Endothelial cell of umbilical vein (primary cell): ENCODE results near the gene INTS11. TPM values are rescaled to one million over a fixed set of nuclear protein-coding genes. Genes with fewer than 3 reads are reported as not detected.

Experiments
- BruUV-seq: library from RNA; stranded (reverse); fragments of 400-500 nt; replicated peaks from 2 replicates; lab custom pipeline; 2021; lab: Mats Ljungman, UMichigan
- CTCF ChIA-PET: fragments of 300-600, 350-600 bp; sonication (Branson Sonifier 250); formaldehyde crosslinking; loops from one replicate; lab custom pipeline; 2021; ENCODE audit warnings: antibody characterized with exemption, inconsistent platforms; lab: Charles Lee
- POLR2A ChIA-PET: fragments of 300-600, 350-600 bp; sonication (Branson Sonifier 250); formaldehyde crosslinking; loops from one replicate; lab custom pipeline; 2021; ENCODE audit warnings: antibody characterized with exemption, inconsistent platforms; lab: Charles Lee
- DNase-seq: peaks from one replicate; pipeline ENCODE4 v3.0.0-alpha.2; 2011; ENCODE audit warnings: low read depth, low spot score
- FAIRE-seq: peaks from 2 replicates; lab custom pipeline; 2011; peaks lifted over from hg19 to GRCh38; lab: Jason Lieb, UNC
- H2AFZ ChIP-seq: 2 replicates; pipeline ENCODE4 v1.6.0; 2012; ENCODE audit warnings: low read depth, low read length, control low read depth, inconsistent platforms
- H3K27ac ChIP-seq: 2 replicates; pipeline ENCODE4 v1.5.1; 2011; ENCODE audit warnings: low read depth, mild to moderate bottlenecking, control low read depth, low read length, moderate library complexity; ENCODE audit not compliant: insufficient read depth
- H3K27me3 ChIP-seq, 2 experiments: 2 replicates each; pipeline versions ENCODE4 v1.6.0 to v1.6.1; 2011; ENCODE audit warnings: low read length in 2 of 2, mixed read lengths in 1 of 2; ENCODE audit not compliant: control insufficient read depth in 2 of 2, insufficient read depth in 2 of 2
- H3K36me3 ChIP-seq, 2 experiments: 2 replicates in 1 of 2; 3 replicates in 1 of 2; pipeline ENCODE4 v1.5.1; 2011; ENCODE audit warnings: low read length in 2 of 2, mild to moderate bottlenecking in 1 of 2, moderate library complexity in 1 of 2; ENCODE audit not compliant: control insufficient read depth in 2 of 2, insufficient read depth in 2 of 2; ENCODE audit errors: extremely low read depth in 1 of 2
- H3K4me1 ChIP-seq: 3 replicates; pipeline ENCODE4 v1.5.1; 2011; ENCODE audit warnings: mild to moderate bottlenecking, low read length; ENCODE audit not compliant: control insufficient read depth, insufficient read depth; ENCODE audit errors: extremely low read depth
- H3K4me2 ChIP-seq: 2 replicates; pipeline ENCODE4 v1.6.1; 2011; ENCODE audit warnings: low read length, control low read depth, mixed read lengths; ENCODE audit not compliant: insufficient read depth
- H3K4me3 ChIP-seq, 3 experiments: fragments of 200-600 bp in 1 of 3; sonication (generic), shearing (Covaris generic) in 1 of 3; replicated peaks in 1 of 3; 2 replicates each; pipeline ENCODE4 v1.5.1; 2011 to 2016; ENCODE audit warnings: control low read depth in 3 of 3, low read length in 3 of 3, mild to moderate bottlenecking in 2 of 3, inconsistent platforms in 1 of 3, low read depth in 1 of 3, moderate library complexity in 1 of 3; ENCODE audit not compliant: insufficient read depth in 1 of 3
- H3K79me2 ChIP-seq: 2 replicates; pipeline ENCODE4 v1.6.0; 2012; ENCODE audit warnings: low read length, inconsistent platforms; ENCODE audit not compliant: control insufficient read depth, insufficient read depth
- H3K9ac ChIP-seq: replicated peaks from 2 replicates; pipeline ENCODE3; 2011; ENCODE audit warnings: low read length, control low read depth; ENCODE audit not compliant: insufficient read depth; ENCODE audit errors: extremely low read depth
- H3K9me1 ChIP-seq: replicated peaks from 3 replicates; pipeline ENCODE4 v1.6.0; 2011; ENCODE audit warnings: mild to moderate bottlenecking, low read length; ENCODE audit not compliant: control insufficient read depth, insufficient read depth; ENCODE audit errors: extremely low read depth
- H3K9me3 ChIP-seq: replicated peaks from 2 replicates; pipeline ENCODE4 v1.5.1; 2012; ENCODE audit warnings: low read length, inconsistent platforms; ENCODE audit not compliant: control insufficient read depth, insufficient read depth
- H4K20me1 ChIP-seq: replicated peaks from 2 replicates; pipeline ENCODE3; 2011; ENCODE audit warnings: mild to moderate bottlenecking, low read length; ENCODE audit not compliant: control insufficient read depth, insufficient read depth; ENCODE audit errors: extremely low read depth
- EZH2 ChIP-seq: IDR thresholded peaks from 2 replicates; pipeline ENCODE4 v1.6.1; 2012; ENCODE audit warnings: borderline replicate concordance, low read depth, mild to moderate bottlenecking, moderate library complexity, low read length, inconsistent platforms; ENCODE audit not compliant: severe bottlenecking
- FOS ChIP-seq: IDR thresholded peaks from 2 replicates; pipeline ENCODE4 v1.6.1; 2011; ENCODE audit warnings: mild to moderate bottlenecking, low read length, moderate library complexity, borderline replicate concordance; ENCODE audit not compliant: insufficient read depth
- GATA2 ChIP-seq: IDR thresholded peaks from 2 replicates; pipeline ENCODE4 v1.7.0; 2011; ENCODE audit warnings: low read depth, mild to moderate bottlenecking, moderate library complexity, mixed read lengths, low read length; ENCODE audit not compliant: insufficient read length, insufficient read depth
- JUN ChIP-seq: IDR thresholded peaks from 2 replicates; pipeline ENCODE4 v1.6.1; 2011; ENCODE audit warnings: borderline replicate concordance, low read depth; ENCODE audit not compliant: insufficient read length, insufficient read depth
- MAX ChIP-seq: IDR thresholded peaks from 2 replicates; pipeline ENCODE4 v1.6.1; 2011; ENCODE audit not compliant: insufficient read depth, insufficient read length
- MYC ChIP-seq: IDR thresholded peaks from one replicate; pipeline ENCODE4 v1.6.1; 2011; ENCODE audit warnings: mild to moderate bottlenecking, low read depth, low read length
- POLR2A ChIP-seq: IDR thresholded peaks from 2 replicates; pipeline ENCODE4 v1.6.1; 2012; ENCODE audit warnings: low read depth, mild to moderate bottlenecking, control low read depth, low read length
- POLR2AphosphoS5 ChIP-seq: IDR thresholded peaks from 2 replicates; pipeline ENCODE4 v1.6.1; 2012; ENCODE audit warnings: low read depth, mild to moderate bottlenecking, control low read depth, low read length, moderate library complexity; ENCODE audit not compliant: insufficient read depth
- dilution Hi-C: fragments of 300-500 bp; cut with MboI; formaldehyde crosslinking; loops from one replicate; pipeline ENCODE4 v1.15.0; 2019; ENCODE audit warnings: low sequenced_read_pairs; ENCODE audit not compliant: extremely low pct_ligation_motif_present
- intact Hi-C: fragments of 100-400 bp; cut with micrococcal nuclease; formaldehyde crosslinking; loops from one replicate; pipeline ENCODE4 v1.10.0; 2022
- polyA plus RNA-seq, 4 experiments: library from polyadenylated mRNA; depleted of rRNA in 3 of 4; stranded (reverse) in 3 of 4; unstranded in 1 of 4; fragments of >200 nt; gene quantifications; 2 replicates each; pipeline versions ENCODE4 v1.2.1 to v1.2.3, GENCODE V29; 2011 to 2012; ENCODE audit warnings: missing spikeins in 1 of 4
- total RNA-seq: library from RNA; stranded (reverse); gene quantifications from 2 replicates; pipeline ENCODE4 v1.2.3, GENCODE V29; 2021
- TF ChIP-seq, protein P1 (sequence below), 2 donors: IDR thresholded peaks; 1 replicate in 1 of 2; 2 replicates in 1 of 2; pipeline ENCODE4 v1.5.1; 2011; ENCODE audit warnings: low read length in 2 of 2, mild to moderate bottlenecking in 2 of 2, moderate library complexity in 2 of 2, control low read depth in 1 of 2, inconsistent platforms in 1 of 2, low read depth in 1 of 2; ENCODE audit not compliant: insufficient read depth in 1 of 2; ENCODE audit errors: extremely low read depth in 1 of 2

The INTS11 gene
- total and polyA plus RNA-seq, 2 donors (not counting 3 experiments of a cell fraction or from before 2014, with no cell fraction given) = 132 to 222 TPM

GRCh38 chr1:1262758-1263157 lies 61.7 kb downstream of the INTS11 start:
- no peak overlapping the region for H3K9ac ChIP-seq
- H3K9me3 ChIP-seq = no peaks in the 10 kb centered on the region
- FAIRE-seq (no peak), DNase-seq (no peak)
- no peak overlapping the region for H3K4me3 ChIP-seq
- no peaks in the 10 kb centered on the region for H3K9me1 ChIP-seq
- H3K36me3 ChIP-seq = peaks cover 9 to 37% of the 10 kb centered on the region in 2 experiments
- no peaks in the 10 kb centered on the region for H4K20me1 ChIP-seq
- no peak overlapping the region for H2AFZ ChIP-seq
- H3K4me2 ChIP-seq = no peak overlapping the region
- no peak for TF ChIP-seq GATA2
- TF ChIP-seq MYC = no peak
- TF ChIP-seq, protein P1, sequence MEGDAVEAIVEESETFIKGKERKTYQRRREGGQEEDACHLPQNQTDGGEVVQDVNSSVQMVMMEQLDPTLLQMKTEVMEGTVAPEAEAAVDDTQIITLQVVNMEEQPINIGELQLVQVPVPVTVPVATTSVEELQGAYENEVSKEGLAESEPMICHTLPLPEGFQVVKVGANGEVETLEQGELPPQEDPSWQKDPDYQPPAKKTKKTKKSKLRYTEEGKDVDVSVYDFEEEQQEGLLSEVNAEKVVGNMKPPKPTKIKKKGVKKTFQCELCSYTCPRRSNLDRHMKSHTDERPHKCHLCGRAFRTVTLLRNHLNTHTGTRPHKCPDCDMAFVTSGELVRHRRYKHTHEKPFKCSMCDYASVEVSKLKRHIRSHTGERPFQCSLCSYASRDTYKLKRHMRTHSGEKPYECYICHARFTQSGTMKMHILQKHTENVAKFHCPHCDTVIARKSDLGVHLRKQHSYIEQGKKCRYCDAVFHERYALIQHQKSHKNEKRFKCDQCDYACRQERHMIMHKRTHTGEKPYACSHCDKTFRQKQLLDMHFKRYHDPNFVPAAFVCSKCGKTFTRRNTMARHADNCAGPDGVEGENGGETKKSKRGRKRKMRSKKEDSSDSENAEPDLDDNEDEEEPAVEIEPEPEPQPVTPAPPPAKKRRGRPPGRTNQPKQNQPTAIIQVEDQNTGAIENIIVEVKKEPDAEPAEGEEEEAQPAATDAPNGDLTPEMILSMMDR (IDR thresholded peaks at IDR 0.05; ENCODE audit: extremely low read depth in 1 of 2, insufficient read depth in 1 of 2, low read depth in 1 of 2, low read length in 2 of 2) = no peak
- TF ChIP-seq JUN = no peak
- TF ChIP-seq MAX = no peak
- no peak for TF ChIP-seq POLR2A
- TF ChIP-seq FOS = no peak
- TF ChIP-seq POLR2AphosphoS5 = no peak
- TF ChIP-seq EZH2 = no peak
- no TSS peak for BruUV-seq
- POLR2A ChIA-PET = no interaction called here
- dilution Hi-C loops (no loop called here), intact Hi-C loops (no loop called here)
- H3K4me1 ChIP-seq = peaks cover 24% of the 10 kb centered on the region
- H3K79me2 ChIP-seq = peaks cover 28% of the 10 kb centered on the region
- H3K27ac ChIP-seq = no peak overlapping the region
- CTCF ChIA-PET = interaction anchor here (4.6 kb wide), 1 partner anchor 141 kb away, joined by 25 read pairs; no protein-coding TSS in a partner anchor
- H3K27me3 ChIP-seq = no peaks in the 10 kb centered on the region
